Memory B cell (primary cell): Measurements from ENCODE around the gene CHORDC1.
"Not testable (repeated sequence)": the region's sequence is repeated elsewhere in the genome, so short reads cannot be mapped to it uniquely, and the experiment has no call there.

Experiments
- ATAC-seq: fragments of 150-1000 bp; cut with Tn5 transposase; 2 replicates; pipeline ENCODE4 v1.10.0; 2021; ENCODE audit warnings: low read depth, mild to moderate bottlenecking, moderate library complexity
- DNase-seq, 2 donors: peaks; one replicate each; pipeline ENCODE4 v3.0.0; 2022; ENCODE audit warnings: low spot score in 2 of 2
- H3K27ac Mint-ChIP-seq: one replicate; pipeline ENCODE4 v1.8.0; 2022; ENCODE audit warnings: mild to moderate bottlenecking, moderate library complexity, mixed read lengths
- H3K27me3 Mint-ChIP-seq: one replicate; pipeline ENCODE4 v1.8.0; 2022; ENCODE audit warnings: mixed read lengths
- H3K36me3 Mint-ChIP-seq: one replicate; pipeline ENCODE4 v1.8.0; 2022; ENCODE audit warnings: mild to moderate bottlenecking, mixed read lengths
- H3K4me1 Mint-ChIP-seq: one replicate; pipeline ENCODE4 v1.8.0; 2022; ENCODE audit warnings: mixed read lengths
- H3K4me3 Mint-ChIP-seq: one replicate; pipeline ENCODE4 v1.8.0; 2022; ENCODE audit warnings: mild to moderate bottlenecking, moderate library complexity, mixed read lengths
- H3K9me3 Mint-ChIP-seq: one replicate; pipeline ENCODE4 v1.8.0; 2022; ENCODE audit warnings: mixed read lengths

CHORDC1 gene

DNA sequence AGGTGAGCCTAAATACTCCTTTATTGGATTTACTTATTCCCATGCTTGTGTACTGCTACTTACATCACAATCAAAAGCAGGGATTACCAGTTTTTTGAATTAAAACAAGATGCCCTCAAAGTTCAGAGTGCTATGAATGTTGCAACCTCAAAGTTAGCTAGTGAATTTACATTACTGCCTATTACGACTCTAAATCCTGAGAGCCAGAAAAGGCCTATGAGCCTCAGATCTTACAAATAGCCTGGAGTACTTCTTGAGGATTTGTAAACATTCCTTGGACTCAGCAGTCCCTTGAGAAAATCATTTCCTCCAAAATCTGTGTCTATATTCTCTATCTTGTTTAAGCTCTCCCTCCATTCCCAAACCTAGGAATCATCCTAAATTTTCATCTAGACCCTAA, 25.5 kb downstream of the CHORDC1 start:
- DNase-seq, result no peak
- no peak overlapping the region for H3K27ac Mint-ChIP-seq
- ATAC-seq, result no peak
- H3K4me3 Mint-ChIP-seq, result no peak overlapping the region
- no peaks in the 10 kb centered on the region for H3K9me3 Mint-ChIP-seq
- no peaks in the 10 kb centered on the region for H3K27me3 Mint-ChIP-seq
- H3K4me1 Mint-ChIP-seq, result no peaks in the 10 kb centered on the region
- H3K36me3 Mint-ChIP-seq, result peaks cover 10% of the 10 kb centered on the region

DNA sequence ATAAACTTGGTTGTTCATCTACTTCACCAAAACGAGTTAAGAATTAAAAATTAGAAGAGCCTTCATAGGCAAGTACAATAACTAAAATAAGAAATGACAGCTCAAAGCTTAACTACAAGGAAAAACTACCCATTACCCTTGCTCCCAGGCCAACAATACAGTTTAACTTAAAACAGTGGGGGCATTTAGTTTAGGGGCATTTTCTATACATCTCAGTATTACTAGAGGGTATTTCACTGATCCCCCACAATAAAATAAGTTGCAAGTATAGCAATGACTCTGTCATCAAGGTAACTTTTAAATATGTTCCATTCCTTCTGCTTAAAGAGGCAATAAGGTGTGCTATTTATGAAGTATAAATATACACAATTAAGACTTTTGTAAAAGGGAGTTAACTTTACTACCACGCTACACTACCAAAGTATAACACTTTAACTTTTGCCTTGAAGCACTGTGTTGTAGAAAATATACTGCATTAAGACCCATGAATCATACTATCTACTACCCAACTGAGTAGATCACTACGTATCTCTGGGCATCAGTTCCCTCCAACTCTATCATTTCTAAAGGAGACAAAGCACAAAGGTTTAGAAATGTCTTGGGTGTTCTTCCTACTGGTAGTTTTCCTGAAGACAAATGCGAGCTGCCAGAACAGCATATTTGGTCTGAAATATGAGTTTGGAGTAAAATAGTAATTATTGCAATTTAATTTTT, 29.8 kb downstream of the CHORDC1 start:
- H3K27ac Mint-ChIP-seq, result no peak overlapping the region
- no peak for ATAC-seq
- H3K4me1 Mint-ChIP-seq, result no peaks in the 10 kb centered on the region

DNA sequence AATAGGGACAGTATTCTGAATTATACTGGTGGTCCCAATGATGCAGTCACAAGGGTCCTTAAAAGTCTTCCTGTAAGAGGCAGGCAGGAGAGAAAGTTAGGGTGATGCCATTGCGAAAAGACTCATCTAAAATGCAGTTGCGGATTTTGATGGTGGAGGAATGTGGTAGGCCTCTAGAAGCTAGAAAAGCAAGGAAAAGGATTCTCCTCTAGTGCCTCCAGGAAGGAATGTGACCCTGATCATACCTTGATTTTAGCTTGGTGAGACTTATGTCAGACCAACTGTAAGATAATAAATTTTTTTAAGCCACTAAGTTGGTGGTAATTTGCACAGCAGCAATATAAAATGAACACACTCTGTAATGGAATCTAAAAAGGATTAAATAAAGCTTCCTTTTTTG, 33.8 kb downstream of the CHORDC1 start:
- Mint-ChIP-seq H3K36me3 (no peaks in the 10 kb centered on the region), H3K4me3 (no peak overlapping the region), H3K9me3 (no peaks in the 10 kb centered on the region), H3K27me3 (no peaks in the 10 kb centered on the region), H3K27ac (no peak overlapping the region), H3K4me1 (no peaks in the 10 kb centered on the region)
- no peak for ATAC-seq
- no peak for DNase-seq

More for the DNA sequence above, 29.8 kb downstream of the CHORDC1 start:
- Mint-ChIP-seq H3K27me3 (no peaks in the 10 kb centered on the region), H3K9me3 (no peaks in the 10 kb centered on the region), H3K4me3 (no peak overlapping the region), H3K36me3 (peaks cover 3% of the 10 kb centered on the region)
- no peak for DNase-seq

DNA sequence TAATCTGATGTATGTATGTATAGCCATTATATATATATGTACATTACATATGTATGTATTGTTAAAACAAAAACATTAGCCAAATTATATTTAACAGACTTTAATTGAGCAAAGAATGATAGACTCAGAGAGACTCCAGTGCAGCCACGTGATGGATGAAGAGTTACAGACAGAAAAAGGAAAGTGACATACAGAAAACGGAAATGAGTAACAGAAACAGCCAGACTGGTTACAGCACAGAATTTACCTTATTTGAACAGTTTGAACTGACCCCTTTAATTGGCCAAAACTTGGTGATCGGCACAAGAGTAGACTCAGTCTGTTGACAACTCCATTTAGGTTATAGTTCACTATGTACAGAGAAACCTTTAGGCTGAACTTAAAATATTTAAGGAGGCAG, 35.0 kb downstream of the CHORDC1 start:
- no peak for ATAC-seq
- Mint-ChIP-seq H3K4me1 (no peaks in the 10 kb centered on the region), H3K4me3 (no peak overlapping the region), H3K36me3 (no peaks in the 10 kb centered on the region), H3K27ac (no peak overlapping the region), H3K27me3 (no peaks in the 10 kb centered on the region), H3K9me3 (no peaks in the 10 kb centered on the region)
- no peak for DNase-seq

GRCh38 chr11:90179923-90180322, 42.9 kb downstream of the CHORDC1 start:
- H3K36me3 Mint-ChIP-seq, result no peaks in the 10 kb centered on the region
- ATAC-seq (no peak), DNase-seq (no peak)
- H3K9me3 Mint-ChIP-seq, result peaks cover 3% of the 10 kb centered on the region
- no peak overlapping the region for H3K4me3 Mint-ChIP-seq
- no peak overlapping the region for H3K27ac Mint-ChIP-seq
- no peaks in the 10 kb centered on the region for H3K4me1 Mint-ChIP-seq
- peaks cover 1% of the 10 kb centered on the region for H3K27me3 Mint-ChIP-seq

GRCh38 chr11:90178751-90179150, 44.1 kb downstream of the CHORDC1 start:
- Mint-ChIP-seq H3K4me1 (no peaks in the 10 kb centered on the region), H3K27ac (no peak overlapping the region), H3K4me3 (no peak overlapping the region), H3K9me3 (peaks cover 3% of the 10 kb centered on the region), H3K36me3 (no peaks in the 10 kb centered on the region), H3K27me3 (peaks cover 1% of the 10 kb centered on the region)
- DNase-seq (no peak), ATAC-seq (no peak)

- DNase-seq, result no peak
- Mint-ChIP-seq H3K27ac (no peak overlapping the region), H3K27me3 (peaks cover 4% of the 10 kb centered on the region), H3K4me1 (no peaks in the 10 kb centered on the region), H3K36me3 (no peaks in the 10 kb centered on the region), H3K9me3 (peaks cover 3% of the 10 kb centered on the region), H3K4me3 (no peak overlapping the region)
- no peak for ATAC-seq
These were observed 46.8 kb downstream of the CHORDC1 start for GRCh38 chr11:90176069-90176468.

- Mint-ChIP-seq H3K27ac (no peak overlapping the region), H3K4me3 (no peak overlapping the region), H3K9me3 (no peaks in the 10 kb centered on the region), H3K36me3 (no peaks in the 10 kb centered on the region), H3K4me1 (no peaks in the 10 kb centered on the region), H3K27me3 (peaks cover 4% of the 10 kb centered on the region)
- DNase-seq (no peak), ATAC-seq (no peak)
These were observed 51.5 kb downstream of the CHORDC1 start for GRCh38 chr11:90171359-90171758.

- Mint-ChIP-seq H3K27ac (no peak overlapping the region), H3K4me3 (no peak overlapping the region), H3K27me3 (peaks cover 9% of the 10 kb centered on the region)
These were observed 54.3 kb downstream of the CHORDC1 start for GRCh38 chr11:90168571-90168970.

DNA sequence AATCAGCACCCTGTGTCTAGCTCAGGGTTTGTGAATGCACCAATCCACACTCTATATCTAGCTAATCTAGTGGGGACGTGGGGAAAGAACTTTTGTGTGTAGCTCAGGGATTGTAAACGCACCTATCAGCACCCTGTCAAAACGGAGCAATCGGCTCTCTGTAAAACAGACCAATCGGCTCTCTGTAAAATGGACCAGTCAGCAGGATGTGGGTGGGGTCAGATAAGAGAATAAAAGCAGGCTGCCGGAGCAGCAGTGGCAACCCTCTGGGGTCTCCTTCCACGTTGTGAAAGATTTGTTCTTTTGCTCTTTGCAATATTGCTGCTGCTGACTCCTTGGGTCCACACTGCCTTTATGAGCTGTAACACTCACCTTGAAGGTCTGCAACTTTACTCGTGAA, 55.1 kb downstream of the CHORDC1 start:
- H3K27me3 Mint-ChIP-seq, H3K4me3 Mint-ChIP-seq, DNase-seq, ATAC-seq, H3K27ac Mint-ChIP-seq, H3K4me1 Mint-ChIP-seq, H3K9me3 Mint-ChIP-seq, H3K36me3 Mint-ChIP-seq: not testable (repeated sequence)

More at GRCh38 chr11:90168571-90168970, 54.3 kb downstream of the CHORDC1 start:
- Mint-ChIP-seq H3K9me3 (peaks cover 3% of the 10 kb centered on the region), H3K4me1 (no peaks in the 10 kb centered on the region), H3K36me3 (no peaks in the 10 kb centered on the region)
- ATAC-seq (no peak), DNase-seq (no peak)

DNA sequence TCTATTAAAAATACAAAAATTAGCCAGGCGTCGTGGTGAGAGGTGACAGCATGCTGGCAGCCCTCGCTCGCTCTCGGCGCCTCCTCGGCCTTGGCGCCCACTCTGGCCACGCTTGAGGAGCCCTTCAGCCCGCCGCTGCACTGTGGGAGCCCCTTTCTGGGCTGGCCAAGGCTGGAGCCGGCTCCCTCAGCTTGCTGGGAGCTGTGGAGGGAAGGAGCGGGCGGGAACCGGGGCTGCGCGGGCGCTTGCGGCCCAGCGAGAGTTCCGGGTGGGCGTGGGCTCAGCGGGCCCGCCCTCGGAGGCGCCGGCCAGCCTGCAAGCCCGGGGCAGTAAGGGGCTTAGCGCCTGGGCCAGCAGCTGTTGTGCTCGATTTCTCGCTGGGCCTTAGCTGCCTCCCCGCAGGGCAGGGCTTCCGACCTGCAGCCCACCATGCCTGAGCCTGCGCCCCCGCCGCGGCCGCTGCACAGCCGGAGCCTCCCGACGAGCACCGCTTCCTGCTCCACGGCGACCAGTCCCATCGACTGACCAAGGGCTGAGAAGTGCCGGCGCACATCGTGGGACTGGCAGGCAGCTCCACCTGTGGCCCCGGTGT, 55.8 kb downstream of the CHORDC1 start:
- not testable (repeated sequence) for H3K36me3 Mint-ChIP-seq, H3K4me1 Mint-ChIP-seq, H3K27me3 Mint-ChIP-seq, ATAC-seq, DNase-seq, H3K9me3 Mint-ChIP-seq, H3K4me3 Mint-ChIP-seq, H3K27ac Mint-ChIP-seq
